PC-9 (cell line): ENCODE data around the gene CUTA. TPM values are rescaled to one million over a fixed set of nuclear protein-coding genes. Genes with fewer than 3 reads are reported as not detected.

Experiments used
- BruUV-seq: library from RNA; stranded (reverse); fragments of 400-500 nt; replicated peaks from 2 replicates; lab custom pipeline; 2021; lab: Mats Ljungman, UMichigan
- CTCF ChIA-PET: fragments of 300-600 bp; sonication (Branson Sonifier 250); formaldehyde crosslinking; loops from one replicate; lab custom pipeline; 2022; ENCODE audit warnings: antibody characterized with exemption; lab: Charles Lee
- POLR2A ChIA-PET: fragments of 300-600 bp; sonication (Branson Sonifier 250); formaldehyde crosslinking; loops from one replicate; lab custom pipeline; 2022; ENCODE audit warnings: antibody characterized with exemption; ENCODE audit not compliant: unreplicated experiment; lab: Charles Lee
- DNase-seq, 2 experiments: peaks; one replicate each; pipeline versions ENCODE4 v3.0.0 to v3.0.0-alpha.2; 2015 to 2022; ENCODE audit warnings: mixed read lengths in 1 of 2
- H2AFZ ChIP-seq: fragments of 200-600 bp; sonication (generic); 2 replicates; pipeline ENCODE4 v1.8.1; 2017; ENCODE audit warnings: antibody characterized with exemption
- H3F3A ChIP-seq: fragments of 200-600 bp; sonication (generic); 2 replicates; pipeline ENCODE4 v1.8.1; 2017; ENCODE audit warnings: antibody characterized with exemption, mild to moderate bottlenecking, low read depth; ENCODE audit not compliant: insufficient read depth
- H3K27ac ChIP-seq: fragments of 200-600 bp; sonication (generic); 2 replicates; pipeline ENCODE4 v1.6.1; 2016; ENCODE audit warnings: mixed run types
- H3K27me3 ChIP-seq: fragments of 200-600 bp; sonication (generic); 2 replicates; pipeline ENCODE4 v1.6.1; 2016; ENCODE audit warnings: low read depth, mixed run types; ENCODE audit not compliant: insufficient read depth
- H3K36me3 ChIP-seq: fragments of 200-600 bp; sonication (generic); 2 replicates; pipeline ENCODE4 v1.6.1; 2016; ENCODE audit warnings: low read depth, mixed run types
- H3K4me1 ChIP-seq: fragments of 200-600 bp; sonication (generic); replicated peaks from 2 replicates; pipeline ENCODE4 v1.6.1; 2016; ENCODE audit warnings: mixed run types; ENCODE audit not compliant: insufficient read depth
- H3K4me2 ChIP-seq: fragments of 200-600 bp; sonication (generic); 2 replicates; pipeline ENCODE4 v1.6.1; 2017; ENCODE audit warnings: mixed run types
- H3K4me3 ChIP-seq: fragments of 200-600 bp; sonication (generic); 2 replicates; pipeline ENCODE4 v1.6.1; 2016; ENCODE audit warnings: mixed run types
- H3K79me2 ChIP-seq: fragments of 200-600 bp; sonication (generic); 2 replicates; pipeline ENCODE4 v1.6.1; 2017; ENCODE audit warnings: low read depth, mixed run types
- H3K9me2 ChIP-seq: fragments of 200-600 bp; sonication (generic); 2 replicates; pipeline ENCODE4 v1.8.1; 2017; ENCODE audit warnings: mild to moderate bottlenecking; ENCODE audit not compliant: insufficient read depth
- H3K9me3 ChIP-seq: fragments of 200-600 bp; sonication (generic); 2 replicates; pipeline ENCODE4 v1.8.1; 2016; ENCODE audit warnings: low read depth; ENCODE audit not compliant: insufficient read depth
- H4K20me1 ChIP-seq: fragments of 200-600 bp; sonication (generic); 2 replicates; pipeline ENCODE4 v1.8.1; 2017; ENCODE audit not compliant: insufficient read depth
- EZH2 ChIP-seq: fragments of 200-600 bp; sonication (generic); IDR thresholded peaks from 2 replicates; pipeline ENCODE4 v1.8.0; 2017; ENCODE audit warnings: antibody characterized with exemption, low read depth
- intact Hi-C: fragments of 100-400 bp; cut with micrococcal nuclease; formaldehyde crosslinking; loops from one replicate; pipeline ENCODE4 v1.10.0; 2022; ENCODE audit not compliant: unreplicated experiment
- total RNA-seq: library from RNA; stranded (reverse); gene quantifications from 2 replicates; pipeline ENCODE4 v1.2.3, GENCODE V29; 2021
- TF ChIP-seq, protein P1 (sequence below): fragments of 200-600 bp; sonication (generic); conservative IDR thresholded peaks from 2 replicates; pipeline ENCODE4 v1.6.1; 2017; ENCODE audit warnings: mixed run types, antibody characterized with exemption, mild to moderate bottlenecking, moderate library complexity

Gene CUTA
- total RNA-seq, 1 experiment from 2014 or later, result 213 TPM

DNA sequence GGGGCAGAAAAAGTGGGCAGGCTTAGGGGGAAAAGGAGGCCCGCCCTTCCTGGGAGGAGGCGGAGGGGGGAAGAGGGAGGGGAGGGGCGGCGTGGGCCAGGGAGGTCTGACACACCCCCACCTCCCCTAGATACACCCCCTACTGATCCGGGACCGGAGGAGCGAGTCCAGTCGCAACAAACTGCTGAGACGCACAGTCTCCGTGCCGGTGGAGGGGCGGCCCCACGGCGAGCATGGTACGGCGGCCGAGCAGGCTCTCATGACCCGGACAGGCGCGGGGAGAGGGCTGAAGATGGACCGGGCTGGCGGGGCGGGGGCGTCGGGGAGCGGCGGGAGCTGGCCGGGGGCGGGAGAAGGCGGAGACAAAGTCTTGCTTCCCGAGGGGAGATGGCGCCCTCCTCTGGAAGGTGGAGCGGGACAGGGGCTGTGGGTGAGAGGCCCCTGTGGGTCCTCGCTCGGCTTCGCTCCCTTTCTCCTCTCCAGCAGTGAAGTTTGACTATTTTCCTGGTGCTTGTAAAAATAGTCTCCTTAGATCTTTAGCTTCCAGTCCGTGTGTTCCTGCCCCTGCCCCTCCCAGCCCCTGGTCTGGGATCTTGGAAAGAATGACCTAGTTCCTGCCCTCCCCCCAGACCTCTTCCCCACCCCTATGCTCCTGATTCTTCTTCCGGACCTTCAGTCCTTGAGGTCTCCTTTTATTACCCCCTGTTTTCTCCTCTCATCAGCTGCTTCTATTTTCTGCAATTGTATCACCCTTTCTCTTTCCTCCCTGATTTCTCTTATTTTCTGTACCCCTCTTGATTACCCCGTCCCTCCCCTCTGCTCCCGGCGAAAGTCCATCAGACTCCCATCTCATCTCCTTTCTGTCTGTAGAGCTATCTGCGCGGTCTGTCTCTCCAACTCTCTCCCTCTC, 8.0 kb upstream of the CUTA start:
- H3K4me2 ChIP-seq, result peak overlapping the region; percentile 77
- no peaks in the 10 kb centered on the region for H3K9me2 ChIP-seq
- peak overlapping the region; percentile 81 for H2AFZ ChIP-seq
- no peaks in the 10 kb centered on the region for H3K79me2 ChIP-seq
- no peaks in the 10 kb centered on the region for H3K36me3 ChIP-seq
- TF ChIP-seq, protein P1, sequence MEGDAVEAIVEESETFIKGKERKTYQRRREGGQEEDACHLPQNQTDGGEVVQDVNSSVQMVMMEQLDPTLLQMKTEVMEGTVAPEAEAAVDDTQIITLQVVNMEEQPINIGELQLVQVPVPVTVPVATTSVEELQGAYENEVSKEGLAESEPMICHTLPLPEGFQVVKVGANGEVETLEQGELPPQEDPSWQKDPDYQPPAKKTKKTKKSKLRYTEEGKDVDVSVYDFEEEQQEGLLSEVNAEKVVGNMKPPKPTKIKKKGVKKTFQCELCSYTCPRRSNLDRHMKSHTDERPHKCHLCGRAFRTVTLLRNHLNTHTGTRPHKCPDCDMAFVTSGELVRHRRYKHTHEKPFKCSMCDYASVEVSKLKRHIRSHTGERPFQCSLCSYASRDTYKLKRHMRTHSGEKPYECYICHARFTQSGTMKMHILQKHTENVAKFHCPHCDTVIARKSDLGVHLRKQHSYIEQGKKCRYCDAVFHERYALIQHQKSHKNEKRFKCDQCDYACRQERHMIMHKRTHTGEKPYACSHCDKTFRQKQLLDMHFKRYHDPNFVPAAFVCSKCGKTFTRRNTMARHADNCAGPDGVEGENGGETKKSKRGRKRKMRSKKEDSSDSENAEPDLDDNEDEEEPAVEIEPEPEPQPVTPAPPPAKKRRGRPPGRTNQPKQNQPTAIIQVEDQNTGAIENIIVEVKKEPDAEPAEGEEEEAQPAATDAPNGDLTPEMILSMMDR, result peak; percentile 71
- no peak for TF ChIP-seq EZH2
- peak overlapping the region; percentile 71 for H3K4me3 ChIP-seq
- no peaks in the 10 kb centered on the region for H3K9me3 ChIP-seq
- intact Hi-C loops, result loop anchor here (1.0 to 2.0 kb wide), 4 partner anchors 28 to 153 kb away; partner anchors contain the start of genes KIFC1 and ZBTB9
- H3K4me1 ChIP-seq, result peaks cover 19% of the 10 kb centered on the region
- H4K20me1 ChIP-seq, result no peaks in the 10 kb centered on the region
- DNase-seq, result peak; percentile 66 to 87
- CTCF ChIA-PET, result interaction anchor here (0.5 to 0.9 kb wide), 5 partner anchors 36 to 816 kb away, joined by 3 to 5 read pairs (median 3); no protein-coding TSS in a partner anchor
- peak overlapping the region; percentile 57 for H3K27ac ChIP-seq
- H3F3A ChIP-seq, result peaks cover 33% of the 10 kb centered on the region
- TSS peak; percentile 39 for BruUV-seq
- peaks cover 21% of the 10 kb centered on the region for H3K27me3 ChIP-seq
- POLR2A ChIA-PET, result interaction anchor here (0.5 to 2.0 kb wide), 3 partner anchors 52 to 287 kb away, joined by 4 to 24 read pairs (median 14); partner anchors contain the start of gene ZBTB22

DNA sequence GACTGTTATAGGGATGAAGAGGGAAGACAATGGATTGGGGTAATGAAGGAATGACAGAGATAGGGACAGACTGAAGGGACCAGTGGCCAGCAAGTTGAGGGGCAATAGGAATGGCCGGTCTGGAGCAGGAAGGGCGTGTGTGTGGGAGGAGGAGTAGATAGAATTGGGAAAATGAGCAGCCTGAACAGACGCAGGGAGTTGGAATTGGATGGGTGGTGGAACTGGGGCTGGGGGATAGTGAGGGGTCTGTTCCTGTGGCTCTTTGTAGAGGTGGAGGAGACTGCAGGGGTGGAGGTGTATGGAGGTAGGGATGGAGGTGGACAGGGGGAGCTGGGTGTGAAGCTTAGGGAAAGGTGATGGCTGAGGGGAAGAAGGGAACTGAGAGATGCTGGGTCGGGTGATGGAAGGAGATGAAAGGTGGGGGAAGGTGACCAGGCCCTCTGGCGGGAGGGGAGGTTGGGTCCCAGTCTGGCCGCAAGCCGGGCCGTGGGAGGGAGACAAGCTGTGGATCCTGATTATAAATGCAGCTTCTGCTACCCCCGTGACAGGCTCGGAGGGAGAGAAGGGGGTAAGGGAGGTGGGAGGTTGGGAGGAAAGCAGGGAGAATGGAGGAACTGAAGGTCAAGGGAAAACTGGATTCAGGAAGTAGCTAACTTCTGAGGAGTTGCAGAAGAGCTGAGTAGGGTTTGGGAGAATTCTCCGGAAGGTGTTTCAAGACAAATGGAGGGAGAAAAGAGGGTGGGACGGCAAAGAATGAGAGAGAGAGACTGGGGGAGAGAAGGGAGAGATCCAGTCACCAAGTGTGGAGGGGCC, 7.2 kb upstream of the CUTA start:
- no peaks in the 10 kb centered on the region for H3K36me3 ChIP-seq
- no peaks in the 10 kb centered on the region for H3K9me3 ChIP-seq
- peaks cover 33% of the 10 kb centered on the region for H3F3A ChIP-seq
- no peaks in the 10 kb centered on the region for H3K79me2 ChIP-seq
- TSS peak; percentile 92 for BruUV-seq
- peak overlapping the region; percentile 71 for H3K4me3 ChIP-seq
- intact Hi-C loops, result loop anchor here (1.0 kb wide), 2 partner anchors 34 to 80 kb away; partner anchors contain the start of gene KIFC1
- no peaks in the 10 kb centered on the region for H3K9me2 ChIP-seq
- no peaks in the 10 kb centered on the region for H4K20me1 ChIP-seq
- CTCF ChIA-PET, result interaction anchor here (0.6 kb wide), 1 partner anchor 816 kb away, joined by 3 read pairs; no protein-coding TSS in a partner anchor
- peaks cover 19% of the 10 kb centered on the region for H3K4me1 ChIP-seq
- H3K27ac ChIP-seq, result peak overlapping the region; percentile 57
- DNase-seq, result no peak
- TF ChIP-seq, protein P1, result no peak
- H3K27me3 ChIP-seq, result peaks cover 21% of the 10 kb centered on the region
- peak overlapping the region; percentile 77 for H3K4me2 ChIP-seq
- POLR2A ChIA-PET, result interaction anchor here (2.0 kb wide), 1 partner anchor 107 kb away, joined by 24 read pairs; the partner anchor contains the start of gene ZBTB22
- peak overlapping the region; percentile 81 for H2AFZ ChIP-seq

DNA sequence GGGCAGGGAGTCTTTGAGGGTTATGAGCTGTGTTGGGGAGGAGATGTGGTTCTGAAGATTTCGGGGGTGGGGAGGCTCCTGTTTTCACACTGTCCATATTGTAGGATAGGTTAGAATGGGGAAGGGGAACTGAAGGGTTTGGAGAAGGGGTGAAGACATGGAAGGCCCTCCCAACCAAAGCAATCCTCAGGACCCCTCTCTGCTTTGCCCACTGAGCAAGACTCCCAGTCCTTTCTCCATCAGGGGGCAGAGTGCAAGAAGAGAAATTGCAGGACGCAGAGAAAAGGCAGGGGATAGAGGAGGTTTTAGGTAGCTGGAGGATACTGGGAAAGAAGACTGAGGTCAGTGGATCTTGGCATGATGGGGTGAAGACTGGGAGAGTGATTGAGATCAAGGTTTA, 5.9 kb upstream of the CUTA start:
- H3K9me2 ChIP-seq, result no peaks in the 10 kb centered on the region
- no peak for TF ChIP-seq EZH2
- TF ChIP-seq, protein P1, result no peak
- ChIA-PET CTCF (no interaction called here), POLR2A (no interaction called here)
- H3F3A ChIP-seq, result peaks cover 25% of the 10 kb centered on the region
- H3K4me2 ChIP-seq, result no peak overlapping the region
- no peak overlapping the region for H3K4me3 ChIP-seq
- intact Hi-C loops, result loop anchor here (1.0 kb wide), 1 partner anchor 78 kb away; no protein-coding TSS in a partner anchor
- H4K20me1 ChIP-seq, result no peaks in the 10 kb centered on the region
- peaks cover 21% of the 10 kb centered on the region for H3K27me3 ChIP-seq
- H3K27ac ChIP-seq, result no peak overlapping the region
- DNase-seq, result no peak
- H3K4me1 ChIP-seq, result peaks cover 22% of the 10 kb centered on the region
- no peak overlapping the region for H2AFZ ChIP-seq
- H3K36me3 ChIP-seq, result no peaks in the 10 kb centered on the region
- H3K79me2 ChIP-seq, result no peaks in the 10 kb centered on the region
- H3K9me3 ChIP-seq, result no peaks in the 10 kb centered on the region
- no TSS peak for BruUV-seq
